ENCODE measurements around the gene LSM4. TPM values are rescaled to one million over a fixed set of nuclear protein-coding genes. Genes with fewer than 3 reads are reported as not detected.
A peak's percentile ranks its signal among the peaks of the same experiment; 100 is the strongest.

The LSM4 gene
- total and polyA plus RNA-seq, 2 of the 13 experiments (the other 11 are each of a cell fraction or from before 2014, with no cell fraction given), result 65.8 to 166 TPM

GRCh38 chr19:18364826-18365528 lies 42.1 kb upstream of the LSM4 start (continued):
- TF ChIP-seq ZBTB8A (CRISPR knock-in tag; IDR thresholded peaks at IDR 0.05; ENCODE audit: borderline replicate concordance, low read depth), result no peak
- 0 out of 2 replicates have a peak, but pooled peaks have one; percentile 60 for TF ChIP-seq ZNF670 (CRISPR knock-in tag; IDR thresholded peaks at IDR 0.05; ENCODE audit: borderline replicate concordance)
- no peak for TF ChIP-seq PCBP2 (optimal IDR thresholded peaks at IDR 0.05; ENCODE audit: low read depth, low read length, poor library complexity, severe bottlenecking)
- TF ChIP-seq SOX6 (IDR thresholded peaks at IDR 0.05), result no peak
- peak; percentile 88 for TF ChIP-seq SOX6 (CRISPR knock-in tag; IDR thresholded peaks at IDR 0.05)
- no peak for TF ChIP-seq ZSCAN25 (CRISPR knock-in tag; IDR thresholded peaks at IDR 0.05)
- TF ChIP-seq ZNF468 (CRISPR knock-in tag; IDR thresholded peaks at IDR 0.05), result no peak
- no peak; the same call in 1 of the 2 replicates for TF ChIP-seq JUNB (CRISPR knock-in tag; IDR thresholded peaks at IDR 0.05; ENCODE audit: borderline replicate concordance)
- 0 out of 2 replicates have a peak, but pooled peaks have one; percentile 43 for TF ChIP-seq ZKSCAN8 (CRISPR knock-in tag; IDR thresholded peaks at IDR 0.05; ENCODE audit: borderline replicate concordance)
- TF ChIP-seq, protein P1, sequence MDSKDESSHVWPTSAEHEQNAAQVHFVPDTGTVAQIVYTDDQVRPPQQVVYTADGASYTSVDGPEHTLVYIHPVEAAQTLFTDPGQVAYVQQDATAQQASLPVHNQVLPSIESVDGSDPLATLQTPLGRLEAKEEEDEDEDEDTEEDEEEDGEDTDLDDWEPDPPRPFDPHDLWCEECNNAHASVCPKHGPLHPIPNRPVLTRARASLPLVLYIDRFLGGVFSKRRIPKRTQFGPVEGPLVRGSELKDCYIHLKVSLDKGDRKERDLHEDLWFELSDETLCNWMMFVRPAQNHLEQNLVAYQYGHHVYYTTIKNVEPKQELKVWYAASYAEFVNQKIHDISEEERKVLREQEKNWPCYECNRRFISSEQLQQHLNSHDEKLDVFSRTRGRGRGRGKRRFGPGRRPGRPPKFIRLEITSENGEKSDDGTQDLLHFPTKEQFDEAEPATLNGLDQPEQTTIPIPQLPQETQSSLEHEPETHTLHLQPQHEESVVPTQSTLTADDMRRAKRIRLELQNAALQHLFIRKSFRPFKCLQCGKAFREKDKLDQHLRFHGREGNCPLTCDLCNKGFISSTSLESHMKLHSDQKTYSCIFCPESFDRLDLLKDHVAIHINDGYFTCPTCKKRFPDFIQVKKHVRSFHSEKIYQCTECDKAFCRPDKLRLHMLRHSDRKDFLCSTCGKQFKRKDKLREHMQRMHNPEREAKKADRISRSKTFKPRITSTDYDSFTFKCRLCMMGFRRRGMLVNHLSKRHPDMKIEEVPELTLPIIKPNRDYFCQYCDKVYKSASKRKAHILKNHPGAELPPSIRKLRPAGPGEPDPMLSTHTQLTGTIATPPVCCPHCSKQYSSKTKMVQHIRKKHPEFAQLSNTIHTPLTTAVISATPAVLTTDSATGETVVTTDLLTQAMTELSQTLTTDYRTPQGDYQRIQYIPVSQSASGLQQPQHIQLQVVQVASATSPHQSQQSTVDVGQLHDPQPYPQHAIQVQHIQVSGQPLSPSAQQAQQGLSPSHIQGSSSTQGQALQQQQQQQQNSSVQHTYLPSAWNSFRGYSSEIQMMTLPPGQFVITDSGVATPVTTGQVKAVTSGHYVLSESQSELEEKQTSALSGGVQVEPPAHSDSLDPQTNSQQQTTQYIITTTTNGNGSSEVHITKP (CRISPR knock-in tag; IDR thresholded peaks at IDR 0.05; ENCODE audit: low read depth), result peak; percentile 23; the same call in 1 of the 2 replicates
- TF ChIP-seq ZNF781 (CRISPR knock-in tag; IDR thresholded peaks at IDR 0.05; ENCODE audit: borderline replicate concordance, not compliant biosample characterization), result no peak
- TF ChIP-seq ZFP1 (CRISPR knock-in tag; IDR thresholded peaks at IDR 0.05), result no peak
- TF ChIP-seq ZNF441 (CRISPR knock-in tag; IDR thresholded peaks at IDR 0.05; ENCODE audit: borderline replicate concordance), result no peak
- TF ChIP-seq ZNF350 (CRISPR knock-in tag; IDR thresholded peaks at IDR 0.05; ENCODE audit: borderline replicate concordance, low read depth), result peak; percentile 51; the same call in 1 of the 2 replicates
- TF ChIP-seq ZNF329 (CRISPR knock-in tag; IDR thresholded peaks at IDR 0.05; ENCODE audit: low read depth), result no peak
- TF ChIP-seq ZNF160 (CRISPR knock-in tag; IDR thresholded peaks at IDR 0.05), result no peak
- peak; percentile 90; the same call in 1 of the 2 replicates for TF ChIP-seq CEBPB (IDR thresholded peaks at IDR 0.05; ENCODE audit: borderline replicate concordance, low read depth, low read length)
- no peak for TF ChIP-seq ZSCAN22 (CRISPR knock-in tag; IDR thresholded peaks at IDR 0.05)
- no peak for TF ChIP-seq ZNF644 (CRISPR knock-in tag; IDR thresholded peaks at IDR 0.05; ENCODE audit: low read depth)
- no peak for TF ChIP-seq ATM (IDR thresholded peaks at IDR 0.05; ENCODE audit: borderline replicate concordance)
- TF ChIP-seq NFIC (IDR thresholded peaks at IDR 0.05; ENCODE audit: low read length), result peak; percentile 75; the same call in 1 of the 2 replicates
- no peak for TF ChIP-seq NPAS2 (CRISPR knock-in tag; IDR thresholded peaks at IDR 0.05; ENCODE audit: borderline replicate concordance)
- TF ChIP-seq FOXP4 (CRISPR knock-in tag; IDR thresholded peaks at IDR 0.05), result peak; percentile 93
- TF ChIP-seq JUND (CRISPR knock-in tag; IDR thresholded peaks at IDR 0.05), result peak; percentile 77
- TF ChIP-seq AGO2 (optimal IDR thresholded peaks at IDR 0.05; ENCODE audit: low read depth, low read length), result no peak
- 0 out of 2 replicates have a peak, but pooled peaks have one; percentile 16 for TF ChIP-seq STAG1 (CRISPR knock-in tag; IDR thresholded peaks at IDR 0.05)
